Smooth muscle cell (in vitro differentiated cells): Measurements from ENCODE around the gene BOC. TPM values are rescaled to one million over a fixed set of nuclear protein-coding genes. Genes with fewer than 3 reads are reported as not detected.

Experiments
- DNase-seq: peaks from one replicate; lab custom pipeline; 2025; ENCODE audit not compliant: unreplicated experiment; lab: John Stamatoyannopoulos, UW
- H2AFZ ChIP-seq: fragments of 200-600 bp; sonication (generic); 2 replicates; pipeline ENCODE4 v1.6.0; 2016; ENCODE audit warnings: antibody characterized with exemption, low read depth, mild to moderate bottlenecking
- H3F3A ChIP-seq: fragments of 200-600 bp; sonication (generic); 2 replicates; pipeline ENCODE4 v1.6.0; 2017; ENCODE audit warnings: antibody characterized with exemption, low read depth
- H3K27ac ChIP-seq: fragments of 200-600 bp; sonication (generic); 2 replicates; pipeline ENCODE4 v1.5.1; 2016; ENCODE audit warnings: low read depth, mild to moderate bottlenecking
- H3K27me3 ChIP-seq: fragments of 200-600 bp; sonication (generic); 2 replicates; pipeline ENCODE4 v1.6.1; 2016; ENCODE audit warnings: low read depth, mild to moderate bottlenecking
- H3K36me3 ChIP-seq: fragments of 200-600 bp; sonication (generic); 2 replicates; pipeline ENCODE4 v1.5.1; 2016; ENCODE audit warnings: low read depth
- H3K4me1 ChIP-seq: fragments of 200-600 bp; sonication (generic); 2 replicates; pipeline ENCODE4 v1.5.1; 2016; ENCODE audit warnings: low read depth
- H3K4me2 ChIP-seq: fragments of 200-600 bp; sonication (generic); 2 replicates; pipeline ENCODE4 v1.6.0; 2016; ENCODE audit warnings: mild to moderate bottlenecking
- H3K4me3 ChIP-seq: fragments of 200-600 bp; sonication (generic); 2 replicates; pipeline ENCODE4 v1.5.1; 2016; ENCODE audit warnings: mild to moderate bottlenecking
- H3K79me2 ChIP-seq: fragments of 200-600 bp; sonication (generic); 2 replicates; pipeline ENCODE4 v1.6.0; 2016; ENCODE audit warnings: low read depth, mild to moderate bottlenecking
- H3K9ac ChIP-seq: fragments of 200-600 bp; sonication (generic); 2 replicates; pipeline ENCODE4 v1.6.0; 2016; ENCODE audit warnings: low read depth
- H3K9me3 ChIP-seq: fragments of 200-600 bp; sonication (generic); replicated peaks from 2 replicates; pipeline ENCODE4 v1.5.1; 2016; ENCODE audit warnings: low read depth
- H4K20me1 ChIP-seq: fragments of 200-600 bp; sonication (generic); 2 replicates; pipeline ENCODE4 v1.6.0; 2016; ENCODE audit warnings: low read depth
- WGBS: methylation state at CpG from one replicate; pipeline ENCODE4 v1.1.7; 2016; ENCODE audit warnings: low lambda C conversion rate; 5-methylcytosine and 5-hydroxymethylcytosine counted together
- polyA plus RNA-seq: library from polyadenylated mRNA; unstranded; fragments of >200 nt; fragmentation: Nextera tagmentation; extraction: Ambion mirVana; gene quantifications from 2 replicates; pipeline ENCODE4 v1.2.1, GENCODE V29; 2016
- total RNA-seq: library from RNA; depleted of rRNA; stranded (reverse); fragments of >200 nt; gene quantifications from 2 replicates; pipeline ENCODE4 v1.2.3, GENCODE V29; 2014
- TF ChIP-seq, protein P1 (sequence below): fragments of 200-600 bp; sonication (generic); IDR thresholded peaks from 2 replicates; pipeline ENCODE4 v1.5.1; 2017; ENCODE audit warnings: borderline replicate concordance, mild to moderate bottlenecking, antibody characterized with exemption; ENCODE audit not compliant: insufficient read depth, poor library complexity, severe bottlenecking

Gene BOC
- total and polyA plus RNA-seq, 2 experiments from 2014 or later, result 19.5 to 31.2 TPM

DNA sequence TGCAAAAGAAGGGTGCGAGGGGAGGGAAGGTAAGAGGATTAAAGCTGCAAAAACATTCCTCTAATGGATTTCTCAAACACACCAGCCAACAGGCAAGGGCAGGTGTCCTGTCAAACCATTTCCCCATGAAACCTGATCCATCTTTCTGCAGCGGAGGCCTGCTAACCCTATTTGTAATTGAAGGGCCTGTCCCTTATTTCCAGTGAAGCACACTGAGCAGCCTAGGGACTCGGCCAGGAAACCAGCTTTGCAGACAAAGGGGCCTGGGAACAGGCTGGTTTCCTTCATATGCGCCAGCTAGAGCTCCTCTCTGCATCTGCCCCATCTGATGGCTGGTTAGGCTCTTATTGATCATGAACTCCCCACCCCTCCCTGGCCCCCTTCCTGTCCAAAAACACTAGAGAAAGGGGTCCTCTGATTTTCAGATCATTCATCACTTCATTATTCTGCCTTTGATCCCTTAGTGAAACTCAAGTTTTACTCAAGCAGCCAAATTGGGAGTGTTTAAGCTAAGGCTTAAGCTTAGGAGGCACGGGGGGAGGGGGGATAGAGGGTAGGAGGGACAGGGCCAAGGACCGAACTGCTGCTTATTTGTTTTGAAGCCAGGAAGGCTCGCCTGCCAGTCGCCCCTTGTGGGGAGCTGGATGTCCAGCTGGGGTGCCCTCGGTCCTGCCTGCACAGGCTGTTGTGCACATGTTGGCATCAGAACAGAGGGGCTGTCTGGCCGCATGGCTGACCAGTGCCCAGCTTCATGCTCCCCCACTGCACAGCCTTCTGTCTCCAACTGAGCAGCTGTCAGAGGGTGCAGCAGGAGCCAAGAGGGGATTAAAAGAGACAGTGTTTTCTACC lies 53.1 kb downstream of the BOC start:
- H3K4me2 ChIP-seq, result no peak overlapping the region
- no peak overlapping the region for H3K9ac ChIP-seq
- no peaks in the 10 kb centered on the region for H3F3A ChIP-seq
- DNase-seq, result no peak
- no peaks in the 10 kb centered on the region for H3K9me3 ChIP-seq
- no peaks in the 10 kb centered on the region for H4K20me1 ChIP-seq
- WGBS, result 78% methylated on average over 10 of the region's 10 CpGs
- TF ChIP-seq, protein P1, sequence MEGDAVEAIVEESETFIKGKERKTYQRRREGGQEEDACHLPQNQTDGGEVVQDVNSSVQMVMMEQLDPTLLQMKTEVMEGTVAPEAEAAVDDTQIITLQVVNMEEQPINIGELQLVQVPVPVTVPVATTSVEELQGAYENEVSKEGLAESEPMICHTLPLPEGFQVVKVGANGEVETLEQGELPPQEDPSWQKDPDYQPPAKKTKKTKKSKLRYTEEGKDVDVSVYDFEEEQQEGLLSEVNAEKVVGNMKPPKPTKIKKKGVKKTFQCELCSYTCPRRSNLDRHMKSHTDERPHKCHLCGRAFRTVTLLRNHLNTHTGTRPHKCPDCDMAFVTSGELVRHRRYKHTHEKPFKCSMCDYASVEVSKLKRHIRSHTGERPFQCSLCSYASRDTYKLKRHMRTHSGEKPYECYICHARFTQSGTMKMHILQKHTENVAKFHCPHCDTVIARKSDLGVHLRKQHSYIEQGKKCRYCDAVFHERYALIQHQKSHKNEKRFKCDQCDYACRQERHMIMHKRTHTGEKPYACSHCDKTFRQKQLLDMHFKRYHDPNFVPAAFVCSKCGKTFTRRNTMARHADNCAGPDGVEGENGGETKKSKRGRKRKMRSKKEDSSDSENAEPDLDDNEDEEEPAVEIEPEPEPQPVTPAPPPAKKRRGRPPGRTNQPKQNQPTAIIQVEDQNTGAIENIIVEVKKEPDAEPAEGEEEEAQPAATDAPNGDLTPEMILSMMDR, result no peak
- no peaks in the 10 kb centered on the region for H3K27me3 ChIP-seq
- H2AFZ ChIP-seq, result no peak overlapping the region
- H3K27ac ChIP-seq, result no peak overlapping the region
- H3K79me2 ChIP-seq, result no peaks in the 10 kb centered on the region
- H3K4me3 ChIP-seq, result no peak overlapping the region
- H3K4me1 ChIP-seq, result peaks cover 30% of the 10 kb centered on the region
- peaks cover 6% of the 10 kb centered on the region for H3K36me3 ChIP-seq

DNA sequence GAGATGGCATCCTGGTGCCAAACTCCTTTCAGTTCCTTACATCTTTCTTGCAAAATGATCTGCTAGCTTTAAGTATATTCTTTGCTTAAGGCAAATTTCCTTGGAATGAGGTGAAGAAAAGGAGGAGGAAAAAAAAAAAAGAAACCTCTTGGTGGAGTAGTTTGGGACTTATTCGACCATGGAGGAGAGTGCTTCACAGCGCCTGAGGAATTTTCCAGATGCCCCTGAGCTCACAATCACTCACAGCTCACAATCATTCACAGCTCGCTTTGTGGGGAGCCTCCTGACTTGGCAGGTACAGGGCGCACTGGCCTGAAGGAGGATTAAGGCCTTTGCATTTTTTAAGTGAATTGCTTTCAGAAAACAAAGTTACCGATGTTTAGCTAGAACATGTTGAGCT lies 53.9 kb downstream of the BOC start:
- TF ChIP-seq, protein P1, result no peak
- Histone ChIP-seq H3K27ac (no peak overlapping the region), H3K9ac (no peak overlapping the region), H4K20me1 (no peaks in the 10 kb centered on the region), H3K4me3 (no peak overlapping the region), H3K4me1 (peaks cover 30% of the 10 kb centered on the region), H3K27me3 (no peaks in the 10 kb centered on the region), H3K36me3 (peaks cover 6% of the 10 kb centered on the region), H2AFZ (no peak overlapping the region), H3K4me2 (no peak overlapping the region), H3F3A (no peaks in the 10 kb centered on the region), H3K79me2 (no peaks in the 10 kb centered on the region), H3K9me3 (no peaks in the 10 kb centered on the region)
- WGBS, result 91% methylated on average over 5 of the region's 5 CpGs
- no peak for DNase-seq

DNA sequence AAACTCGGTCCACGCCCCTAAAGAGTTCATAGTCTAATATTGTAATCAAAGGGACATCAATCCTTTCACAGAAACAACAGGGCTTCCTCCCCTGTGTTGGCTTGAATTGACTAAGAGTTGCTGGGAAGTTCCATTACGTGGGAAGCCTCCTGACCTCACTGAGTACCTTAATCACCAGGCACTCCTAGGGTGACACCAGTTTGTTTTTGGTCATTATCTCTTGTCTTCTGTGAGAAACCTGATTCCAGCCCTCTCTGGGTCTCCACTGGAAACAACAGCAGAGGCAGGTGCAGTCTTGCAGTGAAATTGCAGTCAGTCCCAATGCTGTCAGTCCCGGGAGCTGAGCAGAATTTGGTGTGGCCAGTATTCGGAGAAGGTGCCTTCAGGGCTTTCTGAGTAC lies 55.4 kb downstream of the BOC start:
- WGBS, result 92% methylated on average over 5 of the region's 5 CpGs
- no peaks in the 10 kb centered on the region for H3K79me2 ChIP-seq
- H3K4me2 ChIP-seq, result no peak overlapping the region
- no peaks in the 10 kb centered on the region for H3K9me3 ChIP-seq
- H3K9ac ChIP-seq, result no peak overlapping the region
- H4K20me1 ChIP-seq, result no peaks in the 10 kb centered on the region
- H3K4me1 ChIP-seq, result peaks cover 30% of the 10 kb centered on the region
- H3K27ac ChIP-seq, result no peak overlapping the region
- peaks cover 6% of the 10 kb centered on the region for H3K36me3 ChIP-seq
- H3F3A ChIP-seq, result no peaks in the 10 kb centered on the region
- no peak overlapping the region for H3K4me3 ChIP-seq
- TF ChIP-seq, protein P1, result no peak
- no peak for DNase-seq
- H3K27me3 ChIP-seq, result no peaks in the 10 kb centered on the region
- H2AFZ ChIP-seq, result no peak overlapping the region

DNA sequence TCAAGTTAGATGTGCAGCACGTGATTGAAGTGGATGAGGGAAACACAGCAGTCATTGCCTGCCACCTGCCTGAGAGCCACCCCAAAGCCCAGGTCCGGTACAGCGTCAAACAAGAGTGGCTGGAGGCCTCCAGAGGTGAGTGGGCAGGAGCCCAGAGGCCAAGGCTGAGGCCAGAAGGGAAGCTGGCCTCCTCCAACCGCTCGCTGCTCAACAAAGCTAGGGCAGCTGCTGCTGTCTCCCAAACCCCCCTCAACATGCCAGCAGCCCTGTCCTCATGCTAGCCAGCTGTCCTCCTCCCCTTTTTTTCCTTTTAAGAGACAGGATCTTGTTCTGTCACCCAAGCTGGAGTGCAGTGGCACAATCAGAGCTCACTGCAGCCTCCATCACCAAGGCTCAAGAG lies 57.0 kb downstream of the BOC start:
- no peak overlapping the region for H3K4me3 ChIP-seq

More for the DNA sequence above, 57.0 kb downstream of the BOC start:
- no peaks in the 10 kb centered on the region for H3K79me2 ChIP-seq
- no peaks in the 10 kb centered on the region for H3F3A ChIP-seq
- H3K9ac ChIP-seq, result no peak overlapping the region
- no peak for DNase-seq
- no peaks in the 10 kb centered on the region for H4K20me1 ChIP-seq
- H3K4me1 ChIP-seq, result peaks cover 30% of the 10 kb centered on the region
- no peaks in the 10 kb centered on the region for H3K9me3 ChIP-seq
- H3K27ac ChIP-seq, result no peak overlapping the region
- H2AFZ ChIP-seq, result no peak overlapping the region
- TF ChIP-seq, protein P1, result no peak
- no peak overlapping the region for H3K4me2 ChIP-seq
- WGBS, result 96% methylated on average over 5 of the region's 5 CpGs
- H3K36me3 ChIP-seq, result peaks cover 6% of the 10 kb centered on the region
- H3K27me3 ChIP-seq, result no peaks in the 10 kb centered on the region
